Heart right ventricle (tissue), 16 donors: ENCODE measurements around the gene SLC25A38. TPM values are rescaled to one million over a fixed set of nuclear protein-coding genes. Genes with fewer than 3 reads are reported as not detected.

ENCODE experiments used
- ATAC-seq, 8 donors: fragments of 200-7000 bp; cut with Tn5 transposase; one replicate each; pipeline ENCODE4 v1.9.1; 2020; ENCODE audit warnings: mild to moderate bottlenecking in 8 of 8, moderate library complexity in 8 of 8, moderate number of reproducible peaks in 1 of 8
- DNase-seq, 2 donors: peaks; one replicate each; pipeline ENCODE4 v3.0.0-alpha.2; 2020
- H3K27ac ChIP-seq, 10 donors: fragments of 200-600 bp; sonication (generic) in 2 of 10; one replicate each; pipeline versions ENCODE4 v1.5.0 to v1.8.0; 2020 to 2022; ENCODE audit warnings: mild to moderate bottlenecking in 3 of 10
- H3K27me3 ChIP-seq, 7 donors: fragments of 200-600 bp; one replicate each; pipeline ENCODE4 v1.8.0; 2021 to 2022; ENCODE audit warnings: mild to moderate bottlenecking in 2 of 7
- H3K36me3 ChIP-seq, 9 donors: fragments of 200-600 bp; sonication (generic) in 1 of 9; one replicate each; pipeline versions ENCODE4 v1.5.0 to v1.8.0; 2020 to 2022; ENCODE audit warnings: mild to moderate bottlenecking in 2 of 9
- H3K4me1 ChIP-seq, 9 donors: fragments of 200-600 bp; sonication (generic) in 1 of 9; one replicate each; pipeline versions ENCODE4 v1.5.0 to v1.8.0; 2020 to 2022; ENCODE audit warnings: mild to moderate bottlenecking in 4 of 9
- H3K4me3 ChIP-seq, 10 donors: fragments of 200-600 bp; sonication (generic) in 2 of 10; one replicate each; pipeline versions ENCODE4 v1.5.0 to v1.8.0; 2020 to 2022; ENCODE audit warnings: mild to moderate bottlenecking in 7 of 10, moderate library complexity in 2 of 10
- H3K9me3 ChIP-seq, 11 donors: fragments of 200-600 bp in 10 of 11; sonication (generic) in 2 of 11; one replicate each; pipeline versions ENCODE4 v1.5.0 to v1.8.0; 2013 to 2022; ENCODE audit warnings: mild to moderate bottlenecking in 2 of 11, control low read depth in 1 of 11, moderate library complexity in 1 of 11
- WGBS, 2 donors: extraction: QIAGEN DNeasy Blood & Tissue Kit; methylation state at CpG; one replicate each; pipeline ENCODE4 v1.1.7; 2013; ENCODE audit warnings: inconsistent platforms in 1 of 2; 5-methylcytosine and 5-hydroxymethylcytosine counted together
- intact Hi-C, 10 donors: fragments of 100-400 bp; cut with DNase I; formaldehyde crosslinking; loops; one replicate each; pipeline versions ENCODE4 v1.11.1 to v1.14.2; 2022
- polyA plus RNA-seq, 2 donors: library from polyadenylated mRNA; stranded (reverse); fragments of 200-250 nt; gene quantifications; one replicate each; pipeline ENCODE4 v1.2.3, GENCODE V29; 2013
- total RNA-seq, 10 donors: library from RNA; stranded (reverse); fragmentation: NEBNext Ultra II Directional in 3 of 10; extraction: Animal tissue kit (Norgen Biotek cat#: 25700) in 3 of 10; gene quantifications; one replicate each; pipeline versions ENCODE4 v1.2.1 to v1.2.4, GENCODE V29; 2021 to 2023
- TF ChIP-seq, protein P1 (sequence below), 9 donors: fragments of 200-600 bp; sonication (generic) in 2 of 9; IDR thresholded peaks; one replicate each; pipeline versions ENCODE4 v1.5.0 to v1.8.0; 2021 to 2022; ENCODE audit warnings: antibody characterized with exemption in 9 of 9, mild to moderate bottlenecking in 5 of 9, moderate library complexity in 1 of 9
- donor health status: Arrhythmogenic right ventricular cardiomyopathy.
- donor health status: ischemic (EF 13 %, LVEDD 7.1; RV severe dilation, severe dysfunction).
- donor health status: healthy with polysubstance abuse.
- donor health status: DM: no; HTN: yes; CAD: no.
- donor health status: DM: no; HTN: no; CAD: no.
- donor health status: ischemic (EF 25% LVEDD 6.9; RV normal size, moderate dysfunction).
- donor health status: ischemic (EF 25% LVEDD 5.7; RV mildly dilated, moderate dysfunction).
- donor health status: healthy.
- donor health status: DM: yes; HTN: yes; CAD: no.
- donor health status: Ischemic cardiomyopathy.
- donor health status: ischemic (EF 35%, LVEDD 5.7; RV mildly dilated, moderate dysfunction).
- donor health status: nonischemic (EF 11% LVEDD 7.7; RV severe dilation, severe dysfunction).
- donor health status: DM: yes; HTN: yes; CAD: no.
- donor health status: PGD.
- donor health status: ischemic (EF 29% LVEDD 5.4; RV normal size, mild dysfunction).
- donor health status: nonischemic (EF 23%, LVEDD 6.1; RV moderate dilation, normal function).

Gene SLC25A38
- total and polyA plus RNA-seq, 12 donors: 9.7 to 25.8 (median 19.2) TPM

GRCh38 chr3:39427506-39427905 lies 44.3 kb downstream of the SLC25A38 start:
- H3K27ac ChIP-seq: no peak overlapping the region
- H3K27me3 ChIP-seq: no peaks in the 10 kb centered on the region
- 42 to 47% methylated on average over 1 of the region's 1 CpG for WGBS, 2 donors
- H3K4me3 ChIP-seq: no peak overlapping the region
- H3K4me1 ChIP-seq: peaks cover 0 to 12% (median 7%) of the 10 kb centered on the region in 9 donors
- no peaks in the 10 kb centered on the region for H3K9me3 ChIP-seq
- TF ChIP-seq, protein P1, sequence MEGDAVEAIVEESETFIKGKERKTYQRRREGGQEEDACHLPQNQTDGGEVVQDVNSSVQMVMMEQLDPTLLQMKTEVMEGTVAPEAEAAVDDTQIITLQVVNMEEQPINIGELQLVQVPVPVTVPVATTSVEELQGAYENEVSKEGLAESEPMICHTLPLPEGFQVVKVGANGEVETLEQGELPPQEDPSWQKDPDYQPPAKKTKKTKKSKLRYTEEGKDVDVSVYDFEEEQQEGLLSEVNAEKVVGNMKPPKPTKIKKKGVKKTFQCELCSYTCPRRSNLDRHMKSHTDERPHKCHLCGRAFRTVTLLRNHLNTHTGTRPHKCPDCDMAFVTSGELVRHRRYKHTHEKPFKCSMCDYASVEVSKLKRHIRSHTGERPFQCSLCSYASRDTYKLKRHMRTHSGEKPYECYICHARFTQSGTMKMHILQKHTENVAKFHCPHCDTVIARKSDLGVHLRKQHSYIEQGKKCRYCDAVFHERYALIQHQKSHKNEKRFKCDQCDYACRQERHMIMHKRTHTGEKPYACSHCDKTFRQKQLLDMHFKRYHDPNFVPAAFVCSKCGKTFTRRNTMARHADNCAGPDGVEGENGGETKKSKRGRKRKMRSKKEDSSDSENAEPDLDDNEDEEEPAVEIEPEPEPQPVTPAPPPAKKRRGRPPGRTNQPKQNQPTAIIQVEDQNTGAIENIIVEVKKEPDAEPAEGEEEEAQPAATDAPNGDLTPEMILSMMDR (IDR thresholded peaks at IDR 0.05): no peak
- H3K36me3 ChIP-seq: no peaks in the 10 kb centered on the region
- intact Hi-C loops: no loop called here
- no peak for ATAC-seq
- no peak for DNase-seq

DNA sequence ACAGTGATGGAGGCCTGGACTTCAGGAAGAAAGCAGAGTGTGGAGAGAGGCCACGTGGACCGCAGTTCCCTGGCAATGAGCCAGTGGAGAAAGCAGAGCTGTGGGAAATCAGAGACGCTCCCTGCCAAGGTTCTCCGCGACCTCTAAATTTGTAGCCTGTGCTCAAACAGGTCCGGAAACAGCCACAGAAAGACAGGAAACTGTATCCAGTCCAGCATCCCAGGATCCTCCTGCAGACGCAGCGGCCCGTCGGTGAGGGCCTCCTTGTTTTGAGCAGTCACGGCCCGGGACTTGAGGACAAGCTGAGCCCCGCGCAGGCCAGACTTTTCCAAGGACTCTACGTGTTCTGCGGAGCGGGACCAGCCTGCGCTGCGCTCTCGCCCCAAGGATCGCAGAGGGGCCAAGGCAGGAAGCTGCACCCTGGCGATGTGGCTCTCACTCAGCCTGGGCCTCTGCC lies 45.6 kb downstream of the SLC25A38 start:
- WGBS, 2 donors: 40 to 52% methylated on average over 22 of the region's 22 CpGs
- TF ChIP-seq, protein P1 (IDR thresholded peaks at IDR 0.05): no peak
- intact Hi-C loops: no loop called here

DNA sequence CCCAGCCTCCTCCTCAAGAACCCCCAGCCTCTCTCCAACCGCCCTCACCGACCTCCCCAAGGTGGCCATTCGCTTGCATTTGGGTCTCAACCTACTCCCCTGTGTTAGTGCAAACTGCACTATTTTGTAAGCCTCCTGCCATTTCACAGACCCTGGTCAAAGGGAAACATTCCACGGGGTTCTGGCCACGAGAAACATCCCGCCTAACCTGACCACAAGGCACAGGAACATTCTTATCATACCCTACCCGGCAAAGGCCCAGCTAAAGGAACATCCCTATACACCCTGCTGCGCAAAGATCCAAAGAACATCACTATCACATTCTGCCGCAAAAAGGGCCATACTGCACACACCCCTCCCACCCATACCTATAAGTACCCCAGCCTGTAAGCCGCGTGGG lies 46.3 kb downstream of the SLC25A38 start:
- DNase-seq (no peak), ATAC-seq (no peak)
- peaks cover 0 to 25% (median 12%) of the 10 kb centered on the region in 9 donors for H3K4me1 ChIP-seq
- intact Hi-C loops: no loop called here
- H3K36me3 ChIP-seq: no peaks in the 10 kb centered on the region
- 93 to 94% methylated on average over 11 of the region's 11 CpGs for WGBS, 2 donors
- H3K27me3 ChIP-seq: no peaks in the 10 kb centered on the region
- no peak overlapping the region for H3K4me3 ChIP-seq
- TF ChIP-seq, protein P1 (IDR thresholded peaks at IDR 0.05): no peak
- no peaks in the 10 kb centered on the region for H3K9me3 ChIP-seq
- peak overlapping the region in 7 of 10 donors; percentile 7 to 84 (median 71) for H3K27ac ChIP-seq

More for the DNA sequence above, 45.6 kb downstream of the SLC25A38 start:
- DNase-seq: peak; percentile 48 to 72
- Histone ChIP-seq H3K4me3 (peak overlapping the region in 3 of 10 donors; percentile 3 to 32 (median 23)), H3K9me3 (no peaks in the 10 kb centered on the region), H3K27me3 (no peaks in the 10 kb centered on the region), H3K36me3 (no peaks in the 10 kb centered on the region), H3K4me1 (peaks cover 0 to 22% (median 12%) of the 10 kb centered on the region in 9 donors), H3K27ac (peak overlapping the region; percentile 7 to 84 (median 70))
- ATAC-seq: peak; percentile 57 to 92 (median 86)

DNA sequence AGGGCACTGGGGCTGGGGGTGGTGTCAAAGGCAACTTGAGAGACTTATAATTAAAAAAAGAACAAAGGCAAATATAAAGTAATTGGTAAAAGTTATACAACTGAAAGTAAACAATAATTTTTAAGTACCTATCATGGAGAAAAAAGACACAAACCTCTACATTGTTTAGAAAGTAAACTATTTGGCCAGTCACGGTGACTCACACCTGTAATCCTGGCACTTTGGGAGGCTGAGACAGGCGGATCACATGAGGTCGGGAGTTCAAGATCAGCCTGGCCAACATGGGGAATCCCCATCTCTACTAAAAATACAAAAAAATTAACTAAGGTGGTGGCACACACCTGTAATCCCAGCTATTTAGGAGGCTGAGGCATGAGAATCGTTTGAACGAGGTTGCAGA lies 49.2 kb downstream of the SLC25A38 start:
- no peaks in the 10 kb centered on the region for H3K9me3 ChIP-seq
- ATAC-seq: no peak
- intact Hi-C loops: no loop called here
- H3K4me3 ChIP-seq: no peak overlapping the region
- DNase-seq: no peak
- no peak overlapping the region for H3K27ac ChIP-seq
- TF ChIP-seq, protein P1 (IDR thresholded peaks at IDR 0.05): no peak
- 88 to 91% methylated on average over 5 of the region's 5 CpGs for WGBS, 2 donors
- no peaks in the 10 kb centered on the region for H3K36me3 ChIP-seq
- peaks cover 0 to 25% (median 12%) of the 10 kb centered on the region in 9 donors for H3K4me1 ChIP-seq
- no peaks in the 10 kb centered on the region for H3K27me3 ChIP-seq
